ENCODE measurements around the gene SPPL3.

GRCh38 chr12:120713861-120714482, 190.2 kb downstream of the SPPL3 start:
- TF ChIP-seq, protein P1, sequence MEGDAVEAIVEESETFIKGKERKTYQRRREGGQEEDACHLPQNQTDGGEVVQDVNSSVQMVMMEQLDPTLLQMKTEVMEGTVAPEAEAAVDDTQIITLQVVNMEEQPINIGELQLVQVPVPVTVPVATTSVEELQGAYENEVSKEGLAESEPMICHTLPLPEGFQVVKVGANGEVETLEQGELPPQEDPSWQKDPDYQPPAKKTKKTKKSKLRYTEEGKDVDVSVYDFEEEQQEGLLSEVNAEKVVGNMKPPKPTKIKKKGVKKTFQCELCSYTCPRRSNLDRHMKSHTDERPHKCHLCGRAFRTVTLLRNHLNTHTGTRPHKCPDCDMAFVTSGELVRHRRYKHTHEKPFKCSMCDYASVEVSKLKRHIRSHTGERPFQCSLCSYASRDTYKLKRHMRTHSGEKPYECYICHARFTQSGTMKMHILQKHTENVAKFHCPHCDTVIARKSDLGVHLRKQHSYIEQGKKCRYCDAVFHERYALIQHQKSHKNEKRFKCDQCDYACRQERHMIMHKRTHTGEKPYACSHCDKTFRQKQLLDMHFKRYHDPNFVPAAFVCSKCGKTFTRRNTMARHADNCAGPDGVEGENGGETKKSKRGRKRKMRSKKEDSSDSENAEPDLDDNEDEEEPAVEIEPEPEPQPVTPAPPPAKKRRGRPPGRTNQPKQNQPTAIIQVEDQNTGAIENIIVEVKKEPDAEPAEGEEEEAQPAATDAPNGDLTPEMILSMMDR (IDR thresholded peaks at IDR 0.05 in 8 of 11, conservative IDR thresholded peaks at IDR 0.05 in 3 of 11) = peak; percentile 63 to 88 (median 86)
- no peak for TF ChIP-seq POLR2A (IDR thresholded peaks at IDR 0.05)
- TF ChIP-seq POLR2AphosphoS5 (IDR thresholded peaks at IDR 0.05) = no peak
